ENCODE results near the gene TMEM63C. TPM values are rescaled to one million over a fixed set of nuclear protein-coding genes. Genes with fewer than 3 reads are reported as not detected.

Gene TMEM63C
- total RNA-seq, 6 experiments from 2014 or later = 0.05 TPM; not detected in 5

GRCh38 chr14:77281852-77282410 is 100.3 kb downstream of the TMEM63C start:
- no peak for TF ChIP-seq CTCF (IDR thresholded peaks at IDR 0.05)
- no peaks in the 10 kb centered on the region for H3K9me3 Mint-ChIP-seq
- DNase-seq = no peak
- no peaks in the 10 kb centered on the region for H3K4me1 Mint-ChIP-seq (ENCODE audit: low read depth)
- H3K36me3 Mint-ChIP-seq (ENCODE audit: low read depth) = peaks cover 11% of the 10 kb centered on the region; the same call in 1 of the 2 replicates
- H3K27me3 Mint-ChIP-seq (ENCODE audit: insufficient read depth) = no peaks in the 10 kb centered on the region
- H3K4me3 Mint-ChIP-seq = no peak overlapping the region
- H3K27ac Mint-ChIP-seq = no peak overlapping the region

- no peak for TF ChIP-seq CTCF (IDR thresholded peaks at IDR 0.05)
- no peak for DNase-seq
- no peaks in the 10 kb centered on the region for H3K9me3 Mint-ChIP-seq
- no peaks in the 10 kb centered on the region for H3K4me1 Mint-ChIP-seq (ENCODE audit: low read depth)
- no peak overlapping the region for H3K4me3 Mint-ChIP-seq
- no peak overlapping the region for H3K27ac Mint-ChIP-seq
- peaks cover 11% of the 10 kb centered on the region; the same call in 1 of the 2 replicates for H3K36me3 Mint-ChIP-seq (ENCODE audit: low read depth)
- H3K27me3 Mint-ChIP-seq (ENCODE audit: insufficient read depth) = no peaks in the 10 kb centered on the region
These were observed 102.5 kb downstream of the TMEM63C start for GRCh38 chr14:77284066-77284465.

- H3K9me3 Mint-ChIP-seq = no peaks in the 10 kb centered on the region
- no peaks in the 10 kb centered on the region for H3K4me1 Mint-ChIP-seq (ENCODE audit: low read depth)
- TF ChIP-seq CTCF (IDR thresholded peaks at IDR 0.05) = no peak
- H3K27ac Mint-ChIP-seq = no peak overlapping the region
- H3K27me3 Mint-ChIP-seq (ENCODE audit: insufficient read depth) = no peaks in the 10 kb centered on the region
- no peak overlapping the region for H3K4me3 Mint-ChIP-seq
- no peak for DNase-seq
- peaks cover 11% of the 10 kb centered on the region; the same call in 1 of the 2 replicates for H3K36me3 Mint-ChIP-seq (ENCODE audit: low read depth)
These were observed 102.9 kb downstream of the TMEM63C start for GRCh38 chr14:77284466-77284865.

- H3K27me3 Mint-ChIP-seq (ENCODE audit: insufficient read depth) = no peaks in the 10 kb centered on the region
- peaks cover 6% of the 10 kb centered on the region for H3K4me1 Mint-ChIP-seq (ENCODE audit: low read depth)
- H3K27ac Mint-ChIP-seq = no peak overlapping the region
- TF ChIP-seq CTCF (IDR thresholded peaks at IDR 0.05) = no peak
- DNase-seq = no peak
- no peaks in the 10 kb centered on the region for H3K9me3 Mint-ChIP-seq
- no peak overlapping the region for H3K4me3 Mint-ChIP-seq
- H3K36me3 Mint-ChIP-seq (ENCODE audit: low read depth) = peaks cover 11% of the 10 kb centered on the region; the same call in 1 of the 2 replicates
These were observed 105.0 kb downstream of the TMEM63C start for GRCh38 chr14:77286576-77286975.

- peak; percentile 63 for DNase-seq
- no peak overlapping the region for H3K4me3 Mint-ChIP-seq
- H3K27me3 Mint-ChIP-seq (ENCODE audit: insufficient read depth) = no peaks in the 10 kb centered on the region
- H3K9me3 Mint-ChIP-seq = no peaks in the 10 kb centered on the region
- peaks cover 2% of the 10 kb centered on the region; the same call in 1 of the 2 replicates for H3K36me3 Mint-ChIP-seq (ENCODE audit: low read depth)
- peak; percentile 49 for TF ChIP-seq CTCF (IDR thresholded peaks at IDR 0.05)
- H3K27ac Mint-ChIP-seq = no peak overlapping the region; the same call in 1 of the 2 replicates
- H3K4me1 Mint-ChIP-seq (ENCODE audit: low read depth) = peaks cover 6% of the 10 kb centered on the region
These were observed 109.1 kb downstream of the TMEM63C start for GRCh38 chr14:77290705-77291104.

Data from HFFc6 (cell line).